PC-3 (cell line): ENCODE measurements around the gene PKNOX2.

Experiments
- EZH2 ChIP-seq: fragments of 300-600 bp; sonication (generic); IDR thresholded peaks from one replicate; pipeline ENCODE4 v1.6.1; 2017; ENCODE audit warnings: antibody characterized with exemption, mild to moderate bottlenecking, low read length; ENCODE audit not compliant: unreplicated experiment
- EZH2phosphoT487 ChIP-seq: fragments of 300-600 bp; sonication (generic); IDR thresholded peaks from 2 replicates; pipeline ENCODE4 v1.6.1; 2018; ENCODE audit warnings: mild to moderate bottlenecking, antibody characterized with exemption, low read length, borderline replicate concordance
- TF ChIP-seq, protein P1 (sequence below): fragments of 300-600 bp; sonication (generic); conservative IDR thresholded peaks from 2 replicates; pipeline ENCODE4 v1.5.1; 2017; ENCODE audit warnings: antibody characterized with exemption, low read depth, mild to moderate bottlenecking, low read length

DNA sequence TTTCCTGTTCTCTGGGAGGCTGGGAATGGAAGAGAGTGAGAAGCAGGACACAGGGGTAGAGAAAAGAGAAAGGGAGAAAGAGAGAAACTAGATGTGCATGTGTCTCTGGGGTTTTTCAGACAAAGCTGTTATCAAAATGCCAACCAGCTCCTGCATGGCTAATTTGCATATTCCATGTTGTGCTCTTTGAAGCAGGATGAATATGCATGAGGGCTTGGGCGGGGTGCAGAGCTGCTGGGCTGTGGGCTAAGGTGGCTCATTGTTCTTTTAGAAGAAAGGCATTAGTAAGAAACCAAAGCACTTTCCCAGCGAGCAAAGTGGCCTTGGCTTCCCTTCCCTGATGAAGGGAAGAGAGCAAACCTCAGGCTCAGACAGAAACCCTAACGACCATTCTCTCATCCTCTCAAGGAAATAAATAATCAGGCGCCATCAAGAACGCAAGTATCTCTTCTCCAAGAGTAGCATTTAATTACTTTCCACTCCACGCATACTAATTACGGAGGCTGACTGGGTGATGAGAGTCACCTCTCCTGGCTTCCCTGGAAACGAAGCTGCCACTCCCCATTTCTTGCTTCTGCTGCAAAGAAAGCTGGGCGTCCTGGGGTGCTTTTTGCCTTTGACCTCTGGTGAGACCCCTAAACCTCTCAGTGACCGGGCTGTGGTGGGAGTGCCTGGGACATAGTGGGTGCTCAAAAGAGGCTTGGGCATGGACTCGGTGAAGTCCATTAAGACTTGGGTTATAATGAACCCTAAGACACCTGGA lies 277.3 kb downstream of the PKNOX2 start:
- TF ChIP-seq, protein P1, sequence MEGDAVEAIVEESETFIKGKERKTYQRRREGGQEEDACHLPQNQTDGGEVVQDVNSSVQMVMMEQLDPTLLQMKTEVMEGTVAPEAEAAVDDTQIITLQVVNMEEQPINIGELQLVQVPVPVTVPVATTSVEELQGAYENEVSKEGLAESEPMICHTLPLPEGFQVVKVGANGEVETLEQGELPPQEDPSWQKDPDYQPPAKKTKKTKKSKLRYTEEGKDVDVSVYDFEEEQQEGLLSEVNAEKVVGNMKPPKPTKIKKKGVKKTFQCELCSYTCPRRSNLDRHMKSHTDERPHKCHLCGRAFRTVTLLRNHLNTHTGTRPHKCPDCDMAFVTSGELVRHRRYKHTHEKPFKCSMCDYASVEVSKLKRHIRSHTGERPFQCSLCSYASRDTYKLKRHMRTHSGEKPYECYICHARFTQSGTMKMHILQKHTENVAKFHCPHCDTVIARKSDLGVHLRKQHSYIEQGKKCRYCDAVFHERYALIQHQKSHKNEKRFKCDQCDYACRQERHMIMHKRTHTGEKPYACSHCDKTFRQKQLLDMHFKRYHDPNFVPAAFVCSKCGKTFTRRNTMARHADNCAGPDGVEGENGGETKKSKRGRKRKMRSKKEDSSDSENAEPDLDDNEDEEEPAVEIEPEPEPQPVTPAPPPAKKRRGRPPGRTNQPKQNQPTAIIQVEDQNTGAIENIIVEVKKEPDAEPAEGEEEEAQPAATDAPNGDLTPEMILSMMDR = no peak
- TF ChIP-seq EZH2 = no peak
- no peak for TF ChIP-seq EZH2phosphoT487
